ENCODE results near the gene LMO7. TPM values are rescaled to one million over a fixed set of nuclear protein-coding genes. Genes with fewer than 3 reads are reported as not detected.
A peak's percentile ranks its signal among the peaks of the same experiment; 100 is the strongest.

Gene LMO7
- total and polyA plus RNA-seq, 2 experiments from 2014 or later, result 139 to 232 TPM

- Histone ChIP-seq H3K4me1 (ENCODE audit: low read depth) (peaks cover 26% of the 10 kb centered on the region), H3K36me3 (no peaks in the 10 kb centered on the region), H3K27me3 (no peaks in the 10 kb centered on the region), H3K27ac (no peak overlapping the region), H3K9me3 (ENCODE audit: low read depth) (no peaks in the 10 kb centered on the region), H3K4me3 (no peak overlapping the region)
- peak in 1 of 2 donors; percentile 35 for DNase-seq (ENCODE audit: low read depth in 1 of 2, low spot score in 1 of 2)
- TF ChIP-seq, protein P1, sequence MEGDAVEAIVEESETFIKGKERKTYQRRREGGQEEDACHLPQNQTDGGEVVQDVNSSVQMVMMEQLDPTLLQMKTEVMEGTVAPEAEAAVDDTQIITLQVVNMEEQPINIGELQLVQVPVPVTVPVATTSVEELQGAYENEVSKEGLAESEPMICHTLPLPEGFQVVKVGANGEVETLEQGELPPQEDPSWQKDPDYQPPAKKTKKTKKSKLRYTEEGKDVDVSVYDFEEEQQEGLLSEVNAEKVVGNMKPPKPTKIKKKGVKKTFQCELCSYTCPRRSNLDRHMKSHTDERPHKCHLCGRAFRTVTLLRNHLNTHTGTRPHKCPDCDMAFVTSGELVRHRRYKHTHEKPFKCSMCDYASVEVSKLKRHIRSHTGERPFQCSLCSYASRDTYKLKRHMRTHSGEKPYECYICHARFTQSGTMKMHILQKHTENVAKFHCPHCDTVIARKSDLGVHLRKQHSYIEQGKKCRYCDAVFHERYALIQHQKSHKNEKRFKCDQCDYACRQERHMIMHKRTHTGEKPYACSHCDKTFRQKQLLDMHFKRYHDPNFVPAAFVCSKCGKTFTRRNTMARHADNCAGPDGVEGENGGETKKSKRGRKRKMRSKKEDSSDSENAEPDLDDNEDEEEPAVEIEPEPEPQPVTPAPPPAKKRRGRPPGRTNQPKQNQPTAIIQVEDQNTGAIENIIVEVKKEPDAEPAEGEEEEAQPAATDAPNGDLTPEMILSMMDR (IDR thresholded peaks at IDR 0.05; ENCODE audit: low read depth, low read length), result no peak
These were observed 162.5 kb downstream of the LMO7 start for GRCh38 chr13:75798353-75799255.

GRCh38 chr13:75800545-75800944 is 164.4 kb downstream of the LMO7 start:
- peak in 1 of 2 donors; percentile 23 for DNase-seq (ENCODE audit: low read depth in 1 of 2, low spot score in 1 of 2)
- Histone ChIP-seq H3K4me3 (no peak overlapping the region), H3K27me3 (no peaks in the 10 kb centered on the region), H3K36me3 (no peaks in the 10 kb centered on the region), H3K27ac (no peak overlapping the region), H3K4me1 (ENCODE audit: low read depth) (peaks cover 29% of the 10 kb centered on the region), H3K9me3 (ENCODE audit: low read depth) (no peaks in the 10 kb centered on the region)
- TF ChIP-seq, protein P1 (IDR thresholded peaks at IDR 0.05; ENCODE audit: low read depth, low read length), result no peak

DNA sequence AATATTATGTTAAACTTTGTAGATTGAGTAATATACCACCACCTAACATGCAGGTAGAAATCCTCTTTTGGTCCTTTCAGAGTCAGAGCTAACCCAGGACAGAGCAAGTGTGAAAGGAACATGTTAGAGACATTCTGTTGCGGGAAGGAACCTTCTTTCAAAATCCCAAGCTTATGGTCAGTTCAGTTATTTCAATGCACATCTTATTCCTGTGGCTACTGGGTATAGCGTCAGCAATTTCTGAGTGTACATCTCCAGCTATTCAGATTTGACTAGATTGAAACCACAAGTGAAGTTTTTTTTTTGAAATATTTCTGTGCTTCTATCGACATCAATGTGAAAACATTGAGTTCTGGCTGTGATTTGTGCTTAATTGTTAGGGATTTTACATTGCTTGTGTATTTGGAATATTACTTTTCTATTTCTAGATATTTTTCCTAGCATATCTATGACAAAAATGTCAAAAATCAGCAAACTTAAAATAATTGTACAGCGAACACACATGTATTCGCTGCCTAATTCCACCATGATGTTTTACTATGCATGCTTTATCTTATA is 165.3 kb downstream of the LMO7 start:
- no peak overlapping the region for H3K4me3 ChIP-seq
- no peak for DNase-seq (ENCODE audit: low read depth in 1 of 2, low spot score in 1 of 2)
- H3K4me1 ChIP-seq (ENCODE audit: low read depth), result peaks cover 33% of the 10 kb centered on the region
- TF ChIP-seq, protein P1 (IDR thresholded peaks at IDR 0.05; ENCODE audit: low read depth, low read length), result no peak
- H3K27ac ChIP-seq, result no peak overlapping the region
- no peaks in the 10 kb centered on the region for H3K9me3 ChIP-seq (ENCODE audit: low read depth)
- H3K27me3 ChIP-seq, result no peaks in the 10 kb centered on the region
- H3K36me3 ChIP-seq, result no peaks in the 10 kb centered on the region

DNA sequence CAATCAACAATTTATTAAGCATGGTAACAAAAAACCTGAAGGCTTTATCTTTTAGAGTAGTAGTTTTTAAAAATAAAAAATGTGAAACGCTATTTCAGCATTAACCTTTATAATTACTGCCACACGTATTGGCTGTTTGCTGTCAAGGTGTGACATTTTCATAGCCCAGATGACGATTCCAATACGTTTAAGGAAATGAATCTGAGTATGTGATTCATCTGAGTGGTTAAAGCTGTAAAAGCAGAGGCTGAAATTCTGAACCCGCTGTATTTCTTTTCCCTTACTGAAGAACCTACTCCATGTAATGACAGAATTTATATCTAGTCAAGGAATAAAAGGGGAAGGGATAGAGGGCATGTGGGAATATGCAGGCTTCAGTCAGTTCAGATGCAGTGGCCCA is 166.0 kb downstream of the LMO7 start:
- DNase-seq (ENCODE audit: low read depth in 1 of 2, low spot score in 1 of 2), result no peak
- Histone ChIP-seq H3K9me3 (ENCODE audit: low read depth) (no peaks in the 10 kb centered on the region), H3K27me3 (no peaks in the 10 kb centered on the region), H3K4me3 (no peak overlapping the region), H3K4me1 (ENCODE audit: low read depth) (peaks cover 40% of the 10 kb centered on the region), H3K27ac (peak overlapping the region; percentile 99), H3K36me3 (no peaks in the 10 kb centered on the region)
- TF ChIP-seq, protein P1 (IDR thresholded peaks at IDR 0.05; ENCODE audit: low read depth, low read length), result no peak

GRCh38 chr13:75803164-75803611 is 167.1 kb downstream of the LMO7 start:
- peaks cover 44% of the 10 kb centered on the region for H3K4me1 ChIP-seq (ENCODE audit: low read depth)
- no peaks in the 10 kb centered on the region for H3K27me3 ChIP-seq
- peak overlapping the region; percentile 60 for H3K4me3 ChIP-seq
- H3K27ac ChIP-seq, result peak overlapping the region; percentile 99
- H3K9me3 ChIP-seq (ENCODE audit: low read depth), result no peaks in the 10 kb centered on the region
- peak in 1 of 2 donors; percentile 9 for DNase-seq (ENCODE audit: low read depth in 1 of 2, low spot score in 1 of 2)
- TF ChIP-seq, protein P1 (IDR thresholded peaks at IDR 0.05; ENCODE audit: low read depth, low read length), result no peak
- H3K36me3 ChIP-seq, result no peaks in the 10 kb centered on the region

Measured in cardiac muscle cell (in vitro differentiated cells and primary cell).